T-cell (primary cell): Measurements from ENCODE around the gene TSKU. TPM values are rescaled to one million over a fixed set of nuclear protein-coding genes. Genes with fewer than 3 reads are reported as not detected.
"Not testable (repeated sequence)": the region's sequence is repeated elsewhere in the genome, so short reads cannot be mapped to it uniquely, and the experiment has no call there.

Source experiments
- ATAC-seq, 4 experiments: fragments of 200-7000 bp in 3 of 4; fragments of 150-1000 bp in 1 of 4; cut with Tn5 transposase; replicated peaks in 1 of 4; 1 replicate in 3 of 4; 2 replicates in 1 of 4; pipeline ENCODE4 v1.10.0; 2021; ENCODE audit warnings: moderate library complexity in 3 of 4, mild to moderate bottlenecking in 2 of 4, moderate number of reproducible peaks in 1 of 4
- CTCF ChIA-PET, 2 donors: fragments of 300-600 bp; sonication (Branson Sonifier 250); formaldehyde crosslinking; loops; one replicate each; lab custom pipeline; 2022; ENCODE audit warnings: antibody characterized with exemption in 2 of 2; lab: Charles Lee
- POLR2A ChIA-PET, 2 donors: fragments of 300-600 bp; sonication (Branson Sonifier 250); formaldehyde crosslinking; loops; one replicate each; lab custom pipeline; 2022; ENCODE audit warnings: antibody characterized with exemption in 2 of 2; lab: Charles Lee
- DNase-seq, 35 experiments: peaks; one replicate each; pipeline versions ENCODE4 v3.0.0 to v3.0.0-alpha.2; 2013 to 2023
- H3K27ac ChIP-seq: one replicate; pipeline ENCODE4 v1.5.1; 2013; ENCODE audit warnings: low read length
- H3K27me3 ChIP-seq, 2 experiments: replicated peaks in 1 of 2; 1 replicate in 1 of 2; 2 replicates in 1 of 2; pipeline versions ENCODE4 v1.6.1 to v1.7.0; 2013; ENCODE audit warnings: low read length in 1 of 2, mixed read lengths in 1 of 2; ENCODE audit not compliant: control insufficient read depth in 2 of 2, insufficient read depth in 2 of 2; ENCODE audit errors: extremely low read depth in 1 of 2
- H3K36me3 ChIP-seq, 2 donors: 1 replicate in 1 of 2; 2 replicates in 1 of 2; pipeline versions ENCODE4 v1.6.1 to v1.7.0; 2013; ENCODE audit warnings: low read length in 1 of 2; ENCODE audit not compliant: control insufficient read depth in 2 of 2, insufficient read depth in 1 of 2; ENCODE audit errors: extremely low read depth in 1 of 2
- H3K4me1 ChIP-seq, 2 experiments: 1 replicate in 1 of 2; 2 replicates in 1 of 2; pipeline versions ENCODE4 v1.6.1 to v1.7.0; 2013; ENCODE audit warnings: low read length in 2 of 2, mixed read lengths in 1 of 2; ENCODE audit not compliant: insufficient read depth in 2 of 2, control insufficient read depth in 1 of 2; ENCODE audit errors: extremely low read depth in 1 of 2
- H3K4me3 ChIP-seq, 2 donors: 1 replicate in 1 of 2; 2 replicates in 1 of 2; pipeline versions ENCODE4 v1.5.1 to v1.7.0; 2013; ENCODE audit warnings: mild to moderate bottlenecking in 2 of 2, low read length in 1 of 2, moderate library complexity in 1 of 2; ENCODE audit not compliant: control insufficient read depth in 1 of 2; ENCODE audit errors: extremely low read depth in 1 of 2
- H3K9me3 ChIP-seq: 2 replicates; pipeline ENCODE4 v1.7.0; 2013
- H3K27ac Mint-ChIP-seq, 2 donors: one replicate each; pipeline ENCODE4 v1.8.0; 2020 to 2021; ENCODE audit warnings: mild to moderate bottlenecking in 2 of 2, mixed read lengths in 2 of 2
- H3K27me3 Mint-ChIP-seq, 2 donors: one replicate each; pipeline ENCODE4 v1.8.0; 2021 to 2022; ENCODE audit warnings: mixed read lengths in 2 of 2
- H3K36me3 Mint-ChIP-seq: one replicate; pipeline ENCODE4 v1.8.0; 2021; ENCODE audit warnings: mixed read lengths
- H3K4me1 Mint-ChIP-seq, 3 donors: one replicate each; pipeline ENCODE4 v1.8.0; 2020 to 2022; ENCODE audit warnings: mixed read lengths in 3 of 3, mild to moderate bottlenecking in 1 of 3
- H3K4me3 Mint-ChIP-seq, 3 donors: one replicate each; pipeline ENCODE4 v1.8.0; 2020 to 2022; ENCODE audit warnings: mild to moderate bottlenecking in 3 of 3, mixed read lengths in 3 of 3, moderate library complexity in 3 of 3
- H3K9me3 Mint-ChIP-seq, 3 donors: one replicate each; pipeline ENCODE4 v1.8.0; 2020 to 2022; ENCODE audit warnings: mixed read lengths in 3 of 3
- WGBS: methylation state at CpG from one replicate; pipeline ENCODE4 v1.1.5; 2013; ENCODE audit warnings: missing lambda C conversion rate; ENCODE audit not compliant: insufficient coverage; 5-methylcytosine and 5-hydroxymethylcytosine counted together
- total RNA-seq, 35 experiments: library from RNA in 6 of 35; stranded (reverse) in 6 of 35; fragments of 120-200 nt in 1 of 35; gene quantifications; one replicate each; pipeline versions ENCODE4 v1.2.1 to v1.2.4 and lab custom pipeline; 2013 to 2026

Gene TSKU, protein sequence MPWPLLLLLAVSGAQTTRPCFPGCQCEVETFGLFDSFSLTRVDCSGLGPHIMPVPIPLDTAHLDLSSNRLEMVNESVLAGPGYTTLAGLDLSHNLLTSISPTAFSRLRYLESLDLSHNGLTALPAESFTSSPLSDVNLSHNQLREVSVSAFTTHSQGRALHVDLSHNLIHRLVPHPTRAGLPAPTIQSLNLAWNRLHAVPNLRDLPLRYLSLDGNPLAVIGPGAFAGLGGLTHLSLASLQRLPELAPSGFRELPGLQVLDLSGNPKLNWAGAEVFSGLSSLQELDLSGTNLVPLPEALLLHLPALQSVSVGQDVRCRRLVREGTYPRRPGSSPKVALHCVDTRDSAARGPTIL
- total RNA-seq (under 1 TPM in 3 of 5 donors, not detected in 2; 0.23 to 0.47 (median 0.32) TPM), total RNA-seq (lab: John Stamatoyannopoulos, UW) (0 to 0.30 (median 0.10) reads per million in 29 experiments)
- 0.09 TPM for total RNA-seq (2013)

DNA sequence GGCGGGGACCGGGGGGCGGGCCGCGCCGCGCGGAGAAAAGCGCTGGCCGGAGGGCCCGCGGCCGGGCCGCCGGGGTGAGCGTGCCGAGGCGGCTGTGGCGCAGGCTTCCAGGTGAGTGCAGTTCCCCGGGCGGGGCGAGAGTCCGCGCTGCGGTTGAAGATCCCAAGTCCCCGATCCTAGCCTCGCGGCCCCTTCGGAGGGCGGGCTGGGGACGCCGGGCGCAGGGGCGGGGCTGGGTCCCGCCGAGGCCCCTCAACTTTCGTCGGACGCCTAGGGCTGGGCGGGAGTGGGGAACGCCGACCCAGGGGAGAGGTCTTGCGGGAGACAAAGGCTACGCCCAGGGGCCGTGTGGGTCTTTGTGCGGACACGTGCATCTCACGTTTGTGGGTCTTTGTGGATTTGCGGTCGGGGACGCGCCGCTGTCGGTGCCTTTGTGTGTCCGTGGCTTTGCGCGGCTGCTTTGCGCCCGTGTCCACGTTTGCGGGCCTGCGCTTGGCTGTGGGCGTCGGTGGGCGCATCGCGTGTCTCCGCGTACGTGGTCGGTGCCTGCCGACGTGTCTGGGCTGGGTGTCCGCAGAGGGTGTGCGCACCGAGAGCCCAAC is at the start of gene TSKU:
TSKU (plus strand) TSS at position 63 of the 602 bp plus-strand sequence. CDS start 12,261 bp downstream, outside the sequence.
- Histone ChIP-seq H3K36me3 (no peaks in the 10 kb centered on the region), H3K4me1 (peaks cover 0 to 21% of the 10 kb centered on the region in 2 experiments), H3K4me3 (peak within 1 kb of the TSS; percentile 34 to 76), H3K27me3 (peaks cover 0 to 65% of the 10 kb centered on the region in 2 experiments), H3K9me3 (no peaks in the 10 kb centered on the region), H3K27ac (no peak within 1 kb of the TSS)
- Mint-ChIP-seq H3K27me3 (peaks cover 35 to 53% of the 10 kb centered on the region in 2 donors), H3K4me1 (peaks cover 7 to 12% (median 8%) of the 10 kb centered on the region in 3 donors), H3K9me3 (no peaks in the 10 kb centered on the region), H3K27ac (peak within 1 kb of the TSS in 1 of 2 donors; percentile 35), H3K4me3 (peak within 1 kb of the TSS; percentile 57 to 76 (median 70)), H3K36me3 (peaks cover 4% of the 10 kb centered on the region)
- under 1% methylated on average over 71 of the region's 76 CpGs for WGBS
- CTCF ChIA-PET, result no interaction called here
- ATAC-seq (peak in 2 of 4 experiments; percentile 6 to 30), DNase-seq (no peak)
- POLR2A ChIA-PET, result no interaction called here

DNA sequence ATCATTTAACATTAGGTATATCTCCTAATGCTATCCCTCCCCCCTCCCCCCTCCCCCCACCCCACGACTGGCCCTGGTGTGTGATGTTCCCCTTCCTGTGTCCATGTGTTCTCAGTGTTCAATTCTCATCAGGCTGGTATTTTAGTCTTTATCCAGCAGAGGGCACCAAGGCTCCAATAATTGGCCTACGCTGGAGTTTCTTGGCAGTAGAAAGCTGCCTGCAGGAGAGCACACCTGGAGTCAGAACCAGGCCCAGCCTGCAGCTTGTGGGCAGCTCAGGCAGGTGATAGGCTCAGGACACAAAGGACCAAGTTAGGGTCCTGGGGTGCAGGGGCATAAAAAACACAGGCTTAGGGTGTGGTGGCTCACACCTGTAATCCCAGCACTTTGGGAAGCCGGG is 49.2 kb upstream of the TSKU start:
- 14% methylated on average over 1 of the region's 3 CpGs for WGBS
- H3K9me3 ChIP-seq, H3K4me3 ChIP-seq, H3K36me3 Mint-ChIP-seq, H3K27me3 Mint-ChIP-seq, H3K27ac ChIP-seq, H3K9me3 Mint-ChIP-seq, H3K4me3 Mint-ChIP-seq, H3K4me1 ChIP-seq, POLR2A ChIA-PET, H3K4me1 Mint-ChIP-seq, H3K27ac Mint-ChIP-seq, H3K36me3 ChIP-seq: not testable (repeated sequence)
- CTCF ChIA-PET, result interaction anchor here (0.6 to 1.0 kb wide), 3 partner anchors 65 to 211 kb away, joined by 3 to 5 read pairs (median 3); no protein-coding TSS in a partner anchor
- peaks cover 0 to 31% of the 10 kb centered on the region in 2 experiments for H3K27me3 ChIP-seq
- peak; percentile 58 to 66 (median 64) for ATAC-seq
- peak in 26 of 35 experiments; percentile 5 to 77 (median 30) for DNase-seq

DNA sequence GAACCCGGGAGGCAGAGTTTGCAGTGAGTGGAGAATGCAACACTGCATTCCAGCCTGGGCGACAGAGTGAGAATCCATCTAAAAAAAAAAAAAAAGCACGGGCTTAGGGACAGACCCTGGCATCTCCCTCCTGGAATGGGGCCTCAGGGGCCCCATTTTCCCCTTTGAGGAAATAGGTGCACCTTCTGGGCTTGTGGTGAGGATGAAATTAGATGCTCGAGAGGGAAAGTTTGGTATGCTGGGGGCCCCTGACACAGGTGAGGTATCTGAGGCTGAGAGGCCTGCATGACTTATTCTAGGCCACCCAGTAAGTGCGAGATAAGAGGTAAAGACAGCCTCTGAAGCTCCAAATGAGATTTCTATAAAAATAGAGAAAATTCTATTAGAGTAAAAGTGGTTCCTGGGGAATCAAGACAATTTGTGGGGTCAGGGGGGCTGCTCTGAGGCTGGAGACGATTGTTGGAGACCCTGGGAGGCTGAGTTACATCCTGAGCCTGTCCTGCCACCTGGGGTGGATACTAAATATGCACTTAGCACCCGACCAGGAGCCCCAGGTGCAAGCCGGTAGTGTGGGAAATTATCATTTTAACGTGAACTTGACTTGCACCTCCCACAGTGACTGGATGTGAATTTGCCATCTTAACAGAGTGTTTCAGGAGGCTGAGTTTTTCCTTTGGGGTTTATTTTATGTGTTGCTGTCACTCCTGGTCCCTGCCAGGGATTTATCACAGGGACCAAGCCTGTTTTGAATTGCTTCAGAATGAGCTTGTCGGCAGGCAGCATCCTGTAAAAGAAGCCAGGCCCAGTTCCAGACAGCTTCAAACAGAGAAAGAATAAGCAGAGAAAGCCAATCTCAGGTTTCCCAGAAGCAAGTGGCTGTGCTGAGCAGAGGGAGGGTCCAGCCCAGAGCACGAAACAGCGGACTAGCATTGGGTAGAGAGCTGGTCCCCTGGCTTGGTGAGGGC is 48.4 kb upstream of the TSKU start:
- no peak overlapping the region for H3K27ac ChIP-seq
- Mint-ChIP-seq H3K9me3 (no peaks in the 10 kb centered on the region), H3K27ac (no peak overlapping the region), H3K36me3 (no peaks in the 10 kb centered on the region), H3K4me3 (no peak overlapping the region), H3K4me1 (no peaks in the 10 kb centered on the region), H3K27me3 (peaks cover 2 to 4% of the 10 kb centered on the region in 2 donors)
- ATAC-seq (no peak), DNase-seq (no peak)
- no peaks in the 10 kb centered on the region for H3K4me1 ChIP-seq
- H3K9me3 ChIP-seq, result no peaks in the 10 kb centered on the region
- POLR2A ChIA-PET, result no interaction called here
- peaks cover 0 to 35% of the 10 kb centered on the region in 2 experiments for H3K27me3 ChIP-seq
- WGBS, result 84% methylated on average over 6 of the region's 12 CpGs
- H3K36me3 ChIP-seq, result no peaks in the 10 kb centered on the region
- CTCF ChIA-PET, result interaction anchor here (0.6 to 1.0 kb wide), 4 partner anchors 64 to 312 kb away, joined by 3 to 5 read pairs (median 4); no protein-coding TSS in a partner anchor
- H3K4me3 ChIP-seq, result no peak overlapping the region

DNA sequence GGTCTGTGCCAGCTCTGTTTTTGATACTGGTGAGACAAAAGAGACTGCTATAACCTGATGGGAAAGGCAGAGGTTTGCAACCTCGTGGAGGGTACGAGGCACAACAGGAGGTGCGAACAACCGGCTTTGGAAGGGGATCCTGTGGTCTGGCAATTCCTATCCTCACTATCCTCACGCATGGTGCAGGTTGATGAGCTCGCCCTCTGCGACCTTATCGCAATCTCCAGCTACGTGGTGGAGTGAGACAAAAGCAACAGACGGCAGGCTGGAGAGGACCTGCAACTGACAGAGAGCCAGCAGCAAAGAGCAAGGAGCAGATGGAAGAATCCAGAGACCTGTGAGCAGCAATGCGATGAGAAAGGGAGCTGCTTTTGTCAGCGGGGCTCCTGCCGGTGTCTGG is 47.3 kb upstream of the TSKU start:
- ChIA-PET POLR2A (no interaction called here), CTCF (interaction anchor here in 1 of 2 donors (1.3 kb wide), 1 partner anchor 184 kb away, joined by 3 read pairs; no protein-coding TSS in a partner anchor)
- Histone ChIP-seq H3K4me3 (no peak overlapping the region), H3K9me3 (no peaks in the 10 kb centered on the region), H3K36me3 (no peaks in the 10 kb centered on the region), H3K27me3 (peaks cover 0 to 29% of the 10 kb centered on the region in 2 experiments), H3K27ac (no peak overlapping the region), H3K4me1 (no peaks in the 10 kb centered on the region)
- DNase-seq (no peak), ATAC-seq (no peak)
- Mint-ChIP-seq H3K27ac (no peak overlapping the region), H3K27me3 (peaks cover 4% of the 10 kb centered on the region in 2 donors), H3K36me3 (no peaks in the 10 kb centered on the region), H3K4me3 (no peak overlapping the region), H3K9me3 (no peaks in the 10 kb centered on the region), H3K4me1 (no peaks in the 10 kb centered on the region)
- WGBS, result 89% methylated on average over 9 of the region's 13 CpGs

DNA sequence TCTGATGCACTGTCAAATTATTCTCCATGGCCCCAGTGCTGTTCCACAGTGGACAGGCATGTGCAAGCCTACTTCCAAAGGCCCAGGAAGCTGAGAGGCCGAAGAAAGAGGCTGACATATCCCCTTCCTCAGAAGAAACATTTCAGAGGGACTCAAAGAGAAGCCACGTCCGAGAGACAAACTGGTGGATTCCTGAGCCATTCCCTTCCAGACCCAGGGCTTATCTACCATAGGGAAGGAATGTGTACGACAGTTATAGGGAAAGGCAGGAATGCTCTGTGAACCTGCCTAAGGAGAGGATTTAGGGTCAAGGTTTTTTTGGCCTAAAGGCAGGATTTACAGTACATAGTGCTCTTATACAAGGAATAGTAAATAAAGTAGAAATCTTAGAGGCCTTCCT is 46.9 kb upstream of the TSKU start:
- no peaks in the 10 kb centered on the region for H3K4me1 Mint-ChIP-seq
- no peak overlapping the region for H3K4me3 ChIP-seq
- ChIA-PET CTCF (interaction anchor here in 1 of 2 donors (1.3 kb wide), 1 partner anchor 184 kb away, joined by 3 read pairs; no protein-coding TSS in a partner anchor), POLR2A (no interaction called here)
- H3K9me3 ChIP-seq, result no peaks in the 10 kb centered on the region
- ATAC-seq, result no peak
- no peak overlapping the region for H3K27ac Mint-ChIP-seq
- no peaks in the 10 kb centered on the region for H3K4me1 ChIP-seq
- H3K36me3 ChIP-seq, result no peaks in the 10 kb centered on the region
- H3K27me3 Mint-ChIP-seq, result peaks cover 4% of the 10 kb centered on the region in 2 donors
- H3K36me3 Mint-ChIP-seq, result no peaks in the 10 kb centered on the region
- H3K27me3 ChIP-seq, result peaks cover 0 to 28% of the 10 kb centered on the region in 2 experiments
- H3K4me3 Mint-ChIP-seq, result no peak overlapping the region
- no peaks in the 10 kb centered on the region for H3K9me3 Mint-ChIP-seq
- no peak for DNase-seq
- WGBS, result 77% methylated on average over 3 of the region's 4 CpGs
- H3K27ac ChIP-seq, result no peak overlapping the region
